ENCODE measurements around the gene DBH. TPM values are rescaled to one million over a fixed set of nuclear protein-coding genes. Genes with fewer than 3 reads are reported as not detected.

Gene DBH
- total and polyA plus RNA-seq, 2 donors (not counting 3 experiments of a cell fraction or from before 2014, with no cell fraction given) = not detected

DNA sequence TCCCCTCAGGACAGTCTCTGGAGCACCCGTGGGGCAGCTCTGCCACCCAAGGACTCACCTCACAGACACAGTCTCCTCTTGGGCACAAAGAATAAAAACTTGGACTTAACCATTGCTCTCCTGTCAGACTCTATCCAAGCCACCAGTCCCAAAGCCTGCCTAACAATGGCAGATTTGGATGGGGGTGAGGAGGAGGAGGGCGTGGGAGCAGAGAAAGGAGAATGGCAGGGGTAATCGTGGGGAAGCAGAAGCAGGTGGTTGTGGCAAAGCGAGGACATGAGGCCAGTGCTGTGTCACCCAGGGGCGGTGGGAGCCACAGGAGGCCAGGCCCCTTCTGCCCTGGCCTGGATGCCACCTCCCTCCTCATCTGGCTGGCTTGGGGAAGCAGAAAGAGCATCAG lies 21.5 kb upstream of the DBH start:
- dilution Hi-C loops (cut with MboI; ENCODE audit: extremely low pct_ligation_motif_present, low sequenced_read_pairs) = no loop called here
- H3K9ac ChIP-seq (replicated peaks; ENCODE audit: extremely low read depth, insufficient read depth, low read length) = no peak overlapping the region
- H3K4me2 ChIP-seq (ENCODE audit: insufficient read depth, low read length) = no peak overlapping the region
- intact Hi-C loops (cut with micrococcal nuclease) = no loop called here
- no peak for DNase-seq (ENCODE audit: low read depth, low spot score)
- H3K27ac ChIP-seq (ENCODE audit: insufficient read depth, low read depth, low read length) = no peak overlapping the region
- no peak overlapping the region for H3K4me3 ChIP-seq (replicated peaks in 1 of 3; ENCODE audit: insufficient read depth in 1 of 3, low read depth in 1 of 3, low read length in 3 of 3)
- no peak overlapping the region for H2AFZ ChIP-seq (ENCODE audit: low read depth, low read length)
- H4K20me1 ChIP-seq (replicated peaks; ENCODE audit: control insufficient read depth, extremely low read depth, insufficient read depth, low read length) = no peaks in the 10 kb centered on the region
- no peaks in the 10 kb centered on the region for H3K79me2 ChIP-seq (ENCODE audit: control insufficient read depth, insufficient read depth, low read length)
- POLR2A ChIA-PET = no interaction called here
- H3K4me1 ChIP-seq (ENCODE audit: control insufficient read depth, extremely low read depth, insufficient read depth, low read length) = no peaks in the 10 kb centered on the region
- no peaks in the 10 kb centered on the region for H3K36me3 ChIP-seq (ENCODE audit: control insufficient read depth in 2 of 2, extremely low read depth in 1 of 2, insufficient read depth in 2 of 2, low read length in 2 of 2)
- no peaks in the 10 kb centered on the region for H3K9me3 ChIP-seq (replicated peaks; ENCODE audit: control insufficient read depth, insufficient read depth, low read length)
- H3K9me1 ChIP-seq (replicated peaks; ENCODE audit: control insufficient read depth, extremely low read depth, insufficient read depth, low read length) = no peaks in the 10 kb centered on the region
- no peak for FAIRE-seq
- H3K27me3 ChIP-seq (ENCODE audit: control insufficient read depth in 2 of 2, insufficient read depth in 2 of 2, low read length in 2 of 2) = peaks cover 0 to under 1% of the 10 kb centered on the region in 2 experiments
- no TSS peak for BruUV-seq (replicated peaks)
- CTCF ChIA-PET = no interaction called here
- TF ChIP-seq MYC (IDR thresholded peaks at IDR 0.05; ENCODE audit: low read depth, low read length) (no peak), EZH2 (IDR thresholded peaks at IDR 0.05; ENCODE audit: borderline replicate concordance, low read depth, low read length, severe bottlenecking) (no peak), POLR2A (IDR thresholded peaks at IDR 0.05; ENCODE audit: low read depth, low read length) (no peak), JUN (IDR thresholded peaks at IDR 0.05; ENCODE audit: borderline replicate concordance, insufficient read depth, insufficient read length, low read depth) (no peak), POLR2AphosphoS5 (IDR thresholded peaks at IDR 0.05; ENCODE audit: insufficient read depth, low read depth, low read length) (no peak), FOS (IDR thresholded peaks at IDR 0.05; ENCODE audit: borderline replicate concordance, insufficient read depth, low read length) (no peak), GATA2 (IDR thresholded peaks at IDR 0.05; ENCODE audit: insufficient read depth, insufficient read length, low read depth, low read length) (no peak)
- TF ChIP-seq, protein P1, sequence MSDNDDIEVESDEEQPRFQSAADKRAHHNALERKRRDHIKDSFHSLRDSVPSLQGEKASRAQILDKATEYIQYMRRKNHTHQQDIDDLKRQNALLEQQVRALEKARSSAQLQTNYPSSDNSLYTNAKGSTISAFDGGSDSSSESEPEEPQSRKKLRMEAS (IDR thresholded peaks at IDR 0.05; ENCODE audit: insufficient read depth, insufficient read length) = no peak
- TF ChIP-seq, protein P2, sequence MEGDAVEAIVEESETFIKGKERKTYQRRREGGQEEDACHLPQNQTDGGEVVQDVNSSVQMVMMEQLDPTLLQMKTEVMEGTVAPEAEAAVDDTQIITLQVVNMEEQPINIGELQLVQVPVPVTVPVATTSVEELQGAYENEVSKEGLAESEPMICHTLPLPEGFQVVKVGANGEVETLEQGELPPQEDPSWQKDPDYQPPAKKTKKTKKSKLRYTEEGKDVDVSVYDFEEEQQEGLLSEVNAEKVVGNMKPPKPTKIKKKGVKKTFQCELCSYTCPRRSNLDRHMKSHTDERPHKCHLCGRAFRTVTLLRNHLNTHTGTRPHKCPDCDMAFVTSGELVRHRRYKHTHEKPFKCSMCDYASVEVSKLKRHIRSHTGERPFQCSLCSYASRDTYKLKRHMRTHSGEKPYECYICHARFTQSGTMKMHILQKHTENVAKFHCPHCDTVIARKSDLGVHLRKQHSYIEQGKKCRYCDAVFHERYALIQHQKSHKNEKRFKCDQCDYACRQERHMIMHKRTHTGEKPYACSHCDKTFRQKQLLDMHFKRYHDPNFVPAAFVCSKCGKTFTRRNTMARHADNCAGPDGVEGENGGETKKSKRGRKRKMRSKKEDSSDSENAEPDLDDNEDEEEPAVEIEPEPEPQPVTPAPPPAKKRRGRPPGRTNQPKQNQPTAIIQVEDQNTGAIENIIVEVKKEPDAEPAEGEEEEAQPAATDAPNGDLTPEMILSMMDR (IDR thresholded peaks at IDR 0.05; ENCODE audit: extremely low read depth in 1 of 2, insufficient read depth in 1 of 2, low read depth in 1 of 2, low read length in 2 of 2) = no peak

All from endothelial cell of umbilical vein (primary cell).